ENCODE measurements around the gene CHST7. TPM values are rescaled to one million over a fixed set of nuclear protein-coding genes. Genes with fewer than 3 reads are reported as not detected.

Gene CHST7
- total RNA-seq, 1 donor: 6.5 TPM

DNA sequence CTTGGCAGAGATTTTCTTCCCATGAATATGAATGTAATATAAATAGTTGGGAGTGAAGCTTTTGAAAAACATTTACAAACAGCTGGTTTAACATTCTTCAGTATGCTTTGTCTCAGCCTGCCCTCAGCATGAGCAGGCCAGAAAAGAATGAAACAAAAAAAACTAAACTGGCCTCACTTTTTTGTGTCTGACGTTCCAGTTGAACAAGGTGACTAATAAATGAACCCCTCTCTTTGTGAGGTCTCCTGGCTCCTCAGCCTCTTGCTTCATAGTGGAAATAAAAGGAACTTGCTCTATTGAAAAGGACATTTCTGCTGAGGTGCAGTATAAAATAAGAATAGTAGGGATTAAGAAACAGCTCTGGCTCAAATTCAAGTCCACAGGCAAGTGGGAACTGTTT lies 9.4 kb downstream of the CHST7 start:
- no peaks in the 10 kb centered on the region for H3K36me3 ChIP-seq (ENCODE audit: insufficient read depth, low read length)
- H3K4me3 ChIP-seq (ENCODE audit: insufficient read depth, low read length): no peak overlapping the region
- peaks cover 34% of the 10 kb centered on the region for H3K79me2 ChIP-seq (ENCODE audit: insufficient read depth, low read length)
- H3K27me3 ChIP-seq (ENCODE audit: insufficient read depth, low read length): no peaks in the 10 kb centered on the region
- H4K20me1 ChIP-seq (ENCODE audit: insufficient read depth, low read length): no peaks in the 10 kb centered on the region
- DNase-seq (ENCODE audit: insufficient read length, low spot score, missing footprints): no peak
- H2AFZ ChIP-seq (ENCODE audit: low read length): no peak overlapping the region
- H3K4me2 ChIP-seq (ENCODE audit: insufficient read depth, low read length): peak overlapping the region; percentile 60
- peaks cover 34% of the 10 kb centered on the region for H3K4me1 ChIP-seq (ENCODE audit: insufficient read depth, low read length)
- H3K9me3 ChIP-seq (ENCODE audit: low read depth, low read length): no peaks in the 10 kb centered on the region
- peak overlapping the region; percentile 93 for H3K27ac ChIP-seq (ENCODE audit: low read depth, low read length)
- TF ChIP-seq, protein P1, sequence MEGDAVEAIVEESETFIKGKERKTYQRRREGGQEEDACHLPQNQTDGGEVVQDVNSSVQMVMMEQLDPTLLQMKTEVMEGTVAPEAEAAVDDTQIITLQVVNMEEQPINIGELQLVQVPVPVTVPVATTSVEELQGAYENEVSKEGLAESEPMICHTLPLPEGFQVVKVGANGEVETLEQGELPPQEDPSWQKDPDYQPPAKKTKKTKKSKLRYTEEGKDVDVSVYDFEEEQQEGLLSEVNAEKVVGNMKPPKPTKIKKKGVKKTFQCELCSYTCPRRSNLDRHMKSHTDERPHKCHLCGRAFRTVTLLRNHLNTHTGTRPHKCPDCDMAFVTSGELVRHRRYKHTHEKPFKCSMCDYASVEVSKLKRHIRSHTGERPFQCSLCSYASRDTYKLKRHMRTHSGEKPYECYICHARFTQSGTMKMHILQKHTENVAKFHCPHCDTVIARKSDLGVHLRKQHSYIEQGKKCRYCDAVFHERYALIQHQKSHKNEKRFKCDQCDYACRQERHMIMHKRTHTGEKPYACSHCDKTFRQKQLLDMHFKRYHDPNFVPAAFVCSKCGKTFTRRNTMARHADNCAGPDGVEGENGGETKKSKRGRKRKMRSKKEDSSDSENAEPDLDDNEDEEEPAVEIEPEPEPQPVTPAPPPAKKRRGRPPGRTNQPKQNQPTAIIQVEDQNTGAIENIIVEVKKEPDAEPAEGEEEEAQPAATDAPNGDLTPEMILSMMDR (IDR thresholded peaks at IDR 0.05; ENCODE audit: extremely low read depth, low read depth, low read length): no peak

DNA sequence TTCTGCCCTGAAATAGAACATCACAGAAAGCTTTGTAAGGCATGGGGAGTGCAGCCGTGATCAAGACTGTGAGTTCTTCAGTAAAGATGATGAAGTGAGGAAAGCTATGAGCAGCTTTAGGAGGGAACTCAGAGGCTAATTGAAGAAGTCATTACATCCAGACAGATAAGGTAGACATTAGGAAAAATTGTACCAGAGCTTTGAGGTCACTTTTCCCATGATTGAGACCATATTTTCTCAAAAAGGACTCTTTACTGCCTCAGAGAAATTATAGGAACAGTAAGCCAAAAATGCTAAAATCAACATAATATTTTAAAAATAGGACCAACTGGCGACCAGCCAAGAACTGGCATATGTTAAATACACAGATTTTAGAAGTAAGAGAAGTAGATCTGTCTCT lies 11.2 kb downstream of the CHST7 start:
- H3K27me3 ChIP-seq (ENCODE audit: insufficient read depth, low read length): no peaks in the 10 kb centered on the region
- no peak overlapping the region for H3K4me3 ChIP-seq (ENCODE audit: insufficient read depth, low read length)
- no peaks in the 10 kb centered on the region for H3K9me3 ChIP-seq (ENCODE audit: low read depth, low read length)
- peaks cover 18% of the 10 kb centered on the region for H3K79me2 ChIP-seq (ENCODE audit: insufficient read depth, low read length)
- no peak overlapping the region for H2AFZ ChIP-seq (ENCODE audit: low read length)
- H3K4me2 ChIP-seq (ENCODE audit: insufficient read depth, low read length): no peak overlapping the region
- DNase-seq (ENCODE audit: insufficient read length, low spot score, missing footprints): no peak
- TF ChIP-seq, protein P1 (IDR thresholded peaks at IDR 0.05; ENCODE audit: extremely low read depth, low read depth, low read length): no peak
- H3K4me1 ChIP-seq (ENCODE audit: insufficient read depth, low read length): peaks cover 50% of the 10 kb centered on the region
- no peaks in the 10 kb centered on the region for H3K36me3 ChIP-seq (ENCODE audit: insufficient read depth, low read length)
- H3K27ac ChIP-seq (ENCODE audit: low read depth, low read length): no peak overlapping the region
- no peaks in the 10 kb centered on the region for H4K20me1 ChIP-seq (ENCODE audit: insufficient read depth, low read length)

DNA sequence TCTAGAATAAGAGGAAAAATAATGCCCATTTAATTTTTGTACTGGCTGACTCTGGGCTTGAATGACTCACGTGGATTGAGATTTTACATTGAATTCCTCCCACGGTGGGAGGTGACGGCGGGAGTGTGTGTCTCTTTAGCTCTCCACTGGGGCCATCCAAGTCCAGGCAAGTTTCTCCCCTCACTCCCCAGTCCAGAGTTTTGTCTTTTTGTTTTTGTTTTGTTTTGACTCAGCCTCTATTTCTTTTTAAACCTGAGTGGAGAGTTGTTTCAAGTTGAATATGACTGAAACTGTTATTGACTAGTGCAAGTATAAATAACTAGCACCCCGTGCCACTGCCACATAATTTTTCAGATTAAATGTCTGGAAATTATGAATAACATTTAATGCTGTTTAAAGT lies 13.6 kb downstream of the CHST7 start:
- no peak for DNase-seq (ENCODE audit: insufficient read length, low spot score, missing footprints)
- Histone ChIP-seq H4K20me1 (ENCODE audit: insufficient read depth, low read length) (no peaks in the 10 kb centered on the region), H3K4me2 (ENCODE audit: insufficient read depth, low read length) (peak overlapping the region; percentile 41), H3K36me3 (ENCODE audit: insufficient read depth, low read length) (no peaks in the 10 kb centered on the region), H3K79me2 (ENCODE audit: insufficient read depth, low read length) (peaks cover 11% of the 10 kb centered on the region), H3K27ac (ENCODE audit: low read depth, low read length) (peak overlapping the region; percentile 47), H3K27me3 (ENCODE audit: insufficient read depth, low read length) (no peaks in the 10 kb centered on the region), H3K9me3 (ENCODE audit: low read depth, low read length) (no peaks in the 10 kb centered on the region), H3K4me1 (ENCODE audit: insufficient read depth, low read length) (peaks cover 50% of the 10 kb centered on the region), H3K4me3 (ENCODE audit: insufficient read depth, low read length) (peak overlapping the region; percentile 37), H2AFZ (ENCODE audit: low read length) (no peak overlapping the region)
- TF ChIP-seq, protein P1 (IDR thresholded peaks at IDR 0.05; ENCODE audit: extremely low read depth, low read depth, low read length): no peak

DNA sequence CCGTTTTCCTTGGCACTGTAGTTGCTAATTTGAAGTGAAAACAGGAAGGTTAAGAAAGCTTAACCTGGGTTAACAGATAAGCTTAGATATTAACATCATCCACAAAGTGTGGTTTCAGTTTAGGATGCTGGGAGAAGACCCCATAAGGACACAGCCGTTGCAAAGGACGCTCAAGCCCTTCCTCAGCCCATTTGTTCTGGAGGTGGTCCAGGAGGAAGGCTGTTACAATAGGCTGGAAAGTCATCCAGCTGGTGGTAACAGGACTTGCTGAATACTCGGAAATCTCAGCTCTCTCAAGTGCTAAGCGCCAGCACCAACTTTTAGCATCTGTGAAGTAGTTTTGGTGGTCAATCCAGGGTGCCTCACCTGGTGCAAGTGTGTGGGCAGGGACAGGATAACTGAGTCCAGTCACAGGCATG lies 14.2 kb downstream of the CHST7 start:
- Histone ChIP-seq H3K9me3 (ENCODE audit: low read depth, low read length) (no peaks in the 10 kb centered on the region), H3K4me1 (ENCODE audit: insufficient read depth, low read length) (peaks cover 44% of the 10 kb centered on the region), H3K27ac (ENCODE audit: low read depth, low read length) (peak overlapping the region; percentile 47), H3K36me3 (ENCODE audit: insufficient read depth, low read length) (no peaks in the 10 kb centered on the region), H3K27me3 (ENCODE audit: insufficient read depth, low read length) (no peaks in the 10 kb centered on the region), H3K79me2 (ENCODE audit: insufficient read depth, low read length) (peaks cover 11% of the 10 kb centered on the region), H4K20me1 (ENCODE audit: insufficient read depth, low read length) (no peaks in the 10 kb centered on the region), H2AFZ (ENCODE audit: low read length) (no peak overlapping the region), H3K4me3 (ENCODE audit: insufficient read depth, low read length) (no peak overlapping the region), H3K4me2 (ENCODE audit: insufficient read depth, low read length) (peak overlapping the region; percentile 41)
- TF ChIP-seq, protein P1 (IDR thresholded peaks at IDR 0.05; ENCODE audit: extremely low read depth, low read depth, low read length): no peak
- DNase-seq (ENCODE audit: insufficient read length, low spot score, missing footprints): no peak
